GM23338 (cell line): ENCODE measurements around the gene BIRC5. TPM values are rescaled to one million over a fixed set of nuclear protein-coding genes. Genes with fewer than 3 reads are reported as not detected.

ENCODE experiments used
- ATAC-seq: fragments of 200-7000 bp; cut with Tn5 transposase; 3 replicates; pipeline ENCODE4 v1.9.1; 2020
- DNase-seq: peaks from one replicate; pipeline ENCODE4 v3.0.0-alpha.2; 2015; ENCODE audit warnings: low spot score
- H2AFZ ChIP-seq: fragments of 200-600 bp; sonication (generic); 2 replicates; pipeline ENCODE4 v1.8.0; 2016; ENCODE audit warnings: antibody characterized with exemption, mild to moderate bottlenecking, moderate library complexity
- H3F3A ChIP-seq: fragments of 200-600 bp; sonication (generic); replicated peaks from 2 replicates; pipeline ENCODE4 v1.8.0; 2017; ENCODE audit warnings: antibody characterized with exemption, mixed run types, low read depth
- H3K27ac ChIP-seq: fragments of 200-600 bp; sonication (generic); 2 replicates; pipeline ENCODE4 v1.6.1; 2016; ENCODE audit warnings: low read depth
- H3K27me3 ChIP-seq: fragments of 200-600 bp; sonication (generic); 2 replicates; pipeline ENCODE4 v1.8.0; 2016; ENCODE audit warnings: mild to moderate bottlenecking, mixed run types, moderate library complexity; ENCODE audit not compliant: insufficient read depth
- H3K36me3 ChIP-seq: fragments of 200-600 bp; sonication (generic); 2 replicates; pipeline ENCODE4 v1.8.0; 2016; ENCODE audit warnings: mild to moderate bottlenecking; ENCODE audit not compliant: insufficient read depth
- H3K4me1 ChIP-seq: fragments of 200-600 bp; sonication (generic); 2 replicates; pipeline ENCODE4 v1.8.0; 2016; ENCODE audit warnings: mild to moderate bottlenecking, moderate library complexity; ENCODE audit not compliant: insufficient read depth
- H3K4me2 ChIP-seq: fragments of 200-600 bp; sonication (generic); 2 replicates; pipeline ENCODE4 v1.7.1; 2017; ENCODE audit warnings: mixed run types
- H3K4me3 ChIP-seq: fragments of 200-600 bp; sonication (generic); 2 replicates; pipeline ENCODE4 v1.6.1; 2016; ENCODE audit warnings: mixed run types
- H3K79me2 ChIP-seq: fragments of 200-600 bp; sonication (generic); replicated peaks from 2 replicates; pipeline ENCODE4 v1.8.0; 2017; ENCODE audit warnings: mild to moderate bottlenecking; ENCODE audit not compliant: insufficient read depth
- H3K9me2 ChIP-seq: fragments of 200-600 bp; sonication (generic); 2 replicates; pipeline ENCODE4 v1.8.0; 2017; ENCODE audit not compliant: insufficient read depth
- H4K20me1 ChIP-seq: fragments of 200-600 bp; sonication (generic); replicated peaks from 2 replicates; pipeline ENCODE4 v1.8.0; 2017; ENCODE audit warnings: mild to moderate bottlenecking; ENCODE audit not compliant: insufficient read depth
- H3K27ac Mint-ChIP-seq: 2 replicates; pipeline ENCODE4 v1.8.0; 2020; ENCODE audit warnings: inconsistent platforms, mild to moderate bottlenecking, moderate library complexity, mixed read lengths
- H3K27me3 Mint-ChIP-seq: 3 replicates; pipeline ENCODE4 v1.8.0; 2022; ENCODE audit warnings: low read depth, mild to moderate bottlenecking, moderate library complexity, mixed read lengths, inconsistent platforms; ENCODE audit not compliant: insufficient read depth, poor library complexity
- H3K36me3 Mint-ChIP-seq: 3 replicates; pipeline ENCODE4 v1.8.0; 2021; ENCODE audit warnings: low read depth, mild to moderate bottlenecking, inconsistent platforms, moderate library complexity, mixed read lengths
- H3K4me1 Mint-ChIP-seq: 3 replicates; pipeline ENCODE4 v1.8.0; 2020; ENCODE audit warnings: mild to moderate bottlenecking, inconsistent platforms, mixed read lengths
- H3K4me3 Mint-ChIP-seq: 3 replicates; pipeline ENCODE4 v1.8.0; 2021; ENCODE audit warnings: moderate library complexity, mild to moderate bottlenecking, inconsistent platforms, mixed read lengths
- H3K9me3 Mint-ChIP-seq: 3 replicates; pipeline ENCODE4 v1.8.0; 2020; ENCODE audit warnings: moderate library complexity, mild to moderate bottlenecking, inconsistent platforms, mixed read lengths
- CTCF ChIP-seq, 2 experiments: fragments of 200-600 bp in 1 of 2; sonication (generic) in 1 of 2; conservative IDR thresholded peaks; 2 replicates each; pipeline versions ENCODE4 v1.5.1 to v1.6.1; 2016 to 2017; ENCODE audit warnings: antibody characterized with exemption in 2 of 2, low read depth in 2 of 2, mild to moderate bottlenecking in 2 of 2, moderate library complexity in 1 of 2
- ETS1 ChIP-seq: IDR thresholded peaks from 2 replicates; pipeline ENCODE4 v1.6.1; 2016; ENCODE audit warnings: antibody characterized with exemption
- EZH2 ChIP-seq: fragments of 200-600 bp; sonication (generic); IDR thresholded peaks from one replicate; pipeline ENCODE4 v1.8.0; 2017; ENCODE audit warnings: antibody characterized with exemption, mild to moderate bottlenecking, low read depth; ENCODE audit not compliant: unreplicated experiment
- EZH2phosphoT487 ChIP-seq: fragments of 200-600 bp; sonication (generic); IDR thresholded peaks from one replicate; pipeline ENCODE4 v1.8.1; 2018; ENCODE audit warnings: antibody characterized with exemption; ENCODE audit not compliant: unreplicated experiment
- JUNB ChIP-seq: IDR thresholded peaks from one replicate; pipeline ENCODE4 v1.6.1; 2016; ENCODE audit warnings: antibody characterized with exemption; ENCODE audit not compliant: unreplicated experiment
- NANOG ChIP-seq: IDR thresholded peaks from 2 replicates; pipeline ENCODE4 v1.6.1; 2016; ENCODE audit warnings: antibody characterized with exemption, borderline replicate concordance
- POLR2AphosphoS5 ChIP-seq: IDR thresholded peaks from 2 replicates; pipeline ENCODE4 v1.6.1; 2016; ENCODE audit warnings: antibody characterized with exemption, low read depth
- STAT1 ChIP-seq: IDR thresholded peaks from one replicate; pipeline ENCODE4 v1.6.1; 2016; ENCODE audit warnings: antibody characterized with exemption; ENCODE audit not compliant: unreplicated experiment
- ZNF331 ChIP-seq: fragments of 250-450 bp; sonication (Bioruptor Pico); IDR thresholded peaks from 2 replicates; pipeline ENCODE4 v1.5.0; 2020; ENCODE audit warnings: low read depth, mild to moderate bottlenecking, moderate library complexity
- polyA plus RNA-seq: library from polyadenylated mRNA; unstranded; fragments of >200 nt; fragmentation: Nextera tagmentation; extraction: Ambion mirVana; gene quantifications from 2 replicates; pipeline ENCODE4 v1.2.1, GENCODE V29; 2016
- total RNA-seq: library from RNA; depleted of rRNA; stranded (reverse); fragments of >200 nt; shearing (Covaris generic); gene quantifications from 2 replicates; pipeline ENCODE4 v1.2.3, GENCODE V29; 2014

BIRC5 gene
- total and polyA plus RNA-seq, 2 experiments from 2014 or later: 89.7 to 111 TPM

GRCh38 chr17:78211032-78211431 lies 3.0 kb upstream of the BIRC5 start (continued):
- TF ChIP-seq JUNB (no peak), CTCF (conservative IDR thresholded peaks at IDR 0.05; ENCODE audit: low read depth in 2 of 2) (no peak), STAT1 (no peak)

- Histone ChIP-seq H3K27ac (no peak overlapping the region), H3F3A (peaks cover 10% of the 10 kb centered on the region; the same call in 1 of the 2 replicates), H3K79me2 (peaks cover 36% of the 10 kb centered on the region)
These were observed 631 bp downstream of the BIRC5 start for GRCh38 chr17:78214706-78215061.

GRCh38 chr17:78219396-78220150 lies 5.5 kb downstream of the BIRC5 start:
- H3K4me1 Mint-ChIP-seq: peaks cover 18% of the 10 kb centered on the region
- no peaks in the 10 kb centered on the region; the same call in none of the 2 replicates for H4K20me1 ChIP-seq
- peaks cover 14% of the 10 kb centered on the region for H3K4me1 ChIP-seq
- H3F3A ChIP-seq: peaks cover 35% of the 10 kb centered on the region
- peak overlapping the region; percentile 89 for H3K27ac Mint-ChIP-seq
- no peak overlapping the region; the same call in 2 of the 3 replicates for H3K4me3 Mint-ChIP-seq
- peak overlapping the region; percentile 47; the same call in 1 of the 2 replicates for H3K27ac ChIP-seq
- ATAC-seq: peak; percentile 97
- H3K4me3 ChIP-seq: no peak overlapping the region
- 0 out of 2 replicates have a peak overlapping the region, but pooled peaks have one; percentile 31 for H3K4me2 ChIP-seq
- TF ChIP-seq STAT1 (no peak), NANOG (no peak), JUNB (no peak), POLR2AphosphoS5 (no peak), EZH2phosphoT487 (no peak), CTCF (conservative IDR thresholded peaks at IDR 0.05; ENCODE audit: low read depth in 2 of 2) (no peak), EZH2 (no peak), ZNF331 (no peak), ETS1 (no peak)
- no peak overlapping the region for H2AFZ ChIP-seq
- peaks cover 44% of the 10 kb centered on the region for H3K79me2 ChIP-seq
- H3K27me3 Mint-ChIP-seq: peaks cover 8% of the 10 kb centered on the region
- H3K9me3 Mint-ChIP-seq: no peaks in the 10 kb centered on the region; the same call in 2 of the 3 replicates
- no peaks in the 10 kb centered on the region for H3K27me3 ChIP-seq
- DNase-seq: peak; percentile 70
- no peaks in the 10 kb centered on the region for H3K9me2 ChIP-seq
- H3K36me3 ChIP-seq: peaks cover 52% of the 10 kb centered on the region
- peaks cover 83% of the 10 kb centered on the region for H3K36me3 Mint-ChIP-seq

More at GRCh38 chr17:78214706-78215061, 631 bp downstream of the BIRC5 start:
- Mint-ChIP-seq H3K27me3 (peaks cover 16% of the 10 kb centered on the region), H3K4me1 (peaks cover 15% of the 10 kb centered on the region), H3K9me3 (no peaks in the 10 kb centered on the region; the same call in 2 of the 3 replicates), H3K4me3 (peak overlapping the region; percentile 99), H3K36me3 (peaks cover 44% of the 10 kb centered on the region), H3K27ac (peak overlapping the region; percentile 95)
- peak overlapping the region; percentile 97 for H3K4me3 ChIP-seq
- peak overlapping the region; percentile 97 for H3K4me2 ChIP-seq
- no peaks in the 10 kb centered on the region for H3K9me2 ChIP-seq
- no peaks in the 10 kb centered on the region; the same call in 1 of the 2 replicates for H4K20me1 ChIP-seq
- H3K36me3 ChIP-seq: peaks cover 27% of the 10 kb centered on the region
- TF ChIP-seq POLR2AphosphoS5 (no peak; the same call in 1 of the 2 replicates), STAT1 (no peak)
- peaks cover 13% of the 10 kb centered on the region for H3K4me1 ChIP-seq
- ATAC-seq: no peak
- no peaks in the 10 kb centered on the region for H3K27me3 ChIP-seq
- no peak overlapping the region for H2AFZ ChIP-seq
- no peak for DNase-seq
